Nephron progenitor cell (in vitro differentiated cells): Measurements from ENCODE around the gene ORM1.
A peak's percentile ranks its signal among the peaks of the same experiment; 100 is the strongest.
"Not testable (repeated sequence)": the region's sequence is repeated elsewhere in the genome, so short reads cannot be mapped to it uniquely, and the experiment has no call there.

Experiments
- DNase-seq: peaks from one replicate; pipeline ENCODE4 v3.0.0; 2021
- H3K27ac Mint-ChIP-seq: 2 replicates; pipeline ENCODE4 v1.8.0; 2021; ENCODE audit warnings: mild to moderate bottlenecking, moderate library complexity, mixed read lengths
- H3K27me3 Mint-ChIP-seq: 2 replicates; pipeline ENCODE4 v1.8.0; 2021; ENCODE audit warnings: mild to moderate bottlenecking, low read depth, mixed read lengths; ENCODE audit not compliant: poor library complexity
- H3K36me3 Mint-ChIP-seq: 2 replicates; pipeline ENCODE4 v1.8.0; 2021; ENCODE audit warnings: low read depth, mixed read lengths
- H3K4me1 Mint-ChIP-seq: 2 replicates; pipeline ENCODE4 v1.8.0; 2021; ENCODE audit warnings: mixed read lengths
- H3K4me3 Mint-ChIP-seq: 2 replicates; pipeline ENCODE4 v1.8.0; 2021; ENCODE audit warnings: mild to moderate bottlenecking, moderate library complexity, mixed read lengths
- H3K9me3 Mint-ChIP-seq: 2 replicates; pipeline ENCODE4 v1.8.0; 2021; ENCODE audit warnings: mild to moderate bottlenecking, moderate library complexity, mixed read lengths
- CTCF ChIP-seq: fragments of 200-600 bp; sonication (generic); IDR thresholded peaks from 2 replicates; pipeline ENCODE4 v1.5.0; 2021; ENCODE audit warnings: antibody characterized with exemption

Gene ORM1

GRCh38 chr9:114322831-114323531 is at the start of gene ORM1:
Gene ORM1, plus strand, starts transcription at chr9:114323098. Its CDS starts 36 bp downstream, at chr9:114323134.
- H3K27me3 Mint-ChIP-seq, H3K4me3 Mint-ChIP-seq, H3K4me1 Mint-ChIP-seq, H3K27ac Mint-ChIP-seq, H3K9me3 Mint-ChIP-seq, DNase-seq, H3K36me3 Mint-ChIP-seq: not testable (repeated sequence)

- Mint-ChIP-seq H3K27ac (peak overlapping the region; percentile 79), H3K4me3 (no peak overlapping the region), H3K36me3 (peaks cover 26% of the 10 kb centered on the region), H3K27me3 (no peaks in the 10 kb centered on the region), H3K4me1 (peaks cover 11% of the 10 kb centered on the region), H3K9me3 (no peaks in the 10 kb centered on the region)
- no peak for TF ChIP-seq CTCF
- DNase-seq = no peak
These were observed 49.4 kb upstream of the ORM1 start for GRCh38 chr9:114273461-114273881.

GRCh38 chr9:114274217-114274616 is 48.7 kb upstream of the ORM1 start:
- Mint-ChIP-seq H3K27me3 (no peaks in the 10 kb centered on the region), H3K36me3 (peaks cover 34% of the 10 kb centered on the region), H3K27ac (no peak overlapping the region), H3K4me1 (peaks cover 11% of the 10 kb centered on the region), H3K9me3 (no peaks in the 10 kb centered on the region), H3K4me3 (no peak overlapping the region)
- TF ChIP-seq CTCF = no peak
- DNase-seq = no peak

- no peak for TF ChIP-seq CTCF
- Mint-ChIP-seq H3K4me3 (no peak overlapping the region), H3K4me1 (peaks cover 11% of the 10 kb centered on the region), H3K27ac (no peak overlapping the region), H3K27me3 (no peaks in the 10 kb centered on the region), H3K9me3 (no peaks in the 10 kb centered on the region), H3K36me3 (peaks cover 36% of the 10 kb centered on the region)
- DNase-seq = no peak
These were observed 47.5 kb upstream of the ORM1 start for GRCh38 chr9:114275246-114276004.

- Mint-ChIP-seq H3K27ac (peak overlapping the region; percentile 52), H3K4me1 (peaks cover 25% of the 10 kb centered on the region), H3K9me3 (no peaks in the 10 kb centered on the region), H3K36me3 (peaks cover 41% of the 10 kb centered on the region), H3K27me3 (no peaks in the 10 kb centered on the region), H3K4me3 (no peak overlapping the region)
- no peak for TF ChIP-seq CTCF
- DNase-seq = no peak
These were observed 45.7 kb upstream of the ORM1 start for GRCh38 chr9:114276908-114277821.

GRCh38 chr9:114278356-114278755 is 44.5 kb upstream of the ORM1 start:
- H3K27ac Mint-ChIP-seq = no peak overlapping the region
- H3K36me3 Mint-ChIP-seq = peaks cover 41% of the 10 kb centered on the region
- no peaks in the 10 kb centered on the region for H3K27me3 Mint-ChIP-seq
- TF ChIP-seq CTCF = no peak
- H3K4me1 Mint-ChIP-seq = peaks cover 36% of the 10 kb centered on the region
- DNase-seq = no peak
- no peaks in the 10 kb centered on the region for H3K9me3 Mint-ChIP-seq
- no peak overlapping the region for H3K4me3 Mint-ChIP-seq
